Keratinocyte (primary cell): ENCODE results near the gene ZNF426. TPM values are rescaled to one million over a fixed set of nuclear protein-coding genes. Genes with fewer than 3 reads are reported as not detected.
"Not testable (repeated sequence)": the region's sequence is repeated elsewhere in the genome, so short reads cannot be mapped to it uniquely, and the experiment has no call there.

Experiments
- DNase-seq: peaks from one replicate; pipeline ENCODE4 v3.0.0-alpha.2; 2011; ENCODE audit warnings: low read depth, missing footprints, low spot score
- FAIRE-seq: peaks from 2 replicates; lab custom pipeline; 2011; peaks lifted over from hg19 to GRCh38; lab: Jason Lieb, UNC
- H2AFZ ChIP-seq: 2 replicates; pipeline ENCODE4 v1.6.0; 2012; ENCODE audit warnings: low read length, control low read depth, inconsistent platforms; ENCODE audit not compliant: control insufficient read depth
- H3K27ac ChIP-seq: 2 replicates; pipeline ENCODE4 v1.5.1; 2011; ENCODE audit warnings: low read length; ENCODE audit not compliant: control insufficient read depth, insufficient read depth
- H3K27me3 ChIP-seq: 3 replicates; pipeline ENCODE4 v1.6.0; 2011; ENCODE audit warnings: low read length; ENCODE audit not compliant: control insufficient read depth, insufficient read depth; ENCODE audit errors: extremely low read depth
- H3K36me3 ChIP-seq, 2 experiments: 2 replicates in 1 of 2; 3 replicates in 1 of 2; pipeline ENCODE4 v1.5.1; 2011; ENCODE audit warnings: low read length in 2 of 2, mild to moderate bottlenecking in 1 of 2; ENCODE audit not compliant: control insufficient read depth in 2 of 2, insufficient read depth in 2 of 2; ENCODE audit errors: extremely low read depth in 1 of 2
- H3K4me1 ChIP-seq: 3 replicates; pipeline ENCODE4 v1.5.1; 2011; ENCODE audit warnings: low read length; ENCODE audit not compliant: control insufficient read depth, insufficient read depth; ENCODE audit errors: extremely low read depth
- H3K4me2 ChIP-seq: 3 replicates; pipeline ENCODE4 v1.6.0; 2011; ENCODE audit warnings: low read depth, low read length; ENCODE audit not compliant: control insufficient read depth, insufficient read depth; ENCODE audit errors: extremely low read depth
- H3K4me3 ChIP-seq, 3 experiments: fragments of 200-600 bp in 1 of 3; sonication (generic) in 1 of 3; 2 replicates in 2 of 3; 3 replicates in 1 of 3; pipeline ENCODE4 v1.5.1; 2011 to 2016; ENCODE audit warnings: low read length in 3 of 3, mild to moderate bottlenecking in 3 of 3, control low read depth in 2 of 3, inconsistent platforms in 1 of 3, low read depth in 1 of 3, mixed read lengths in 1 of 3, mixed run types in 1 of 3, moderate library complexity in 1 of 3; ENCODE audit not compliant: control insufficient read depth in 2 of 3, insufficient read depth in 2 of 3; ENCODE audit errors: extremely low read depth in 1 of 3
- H3K79me2 ChIP-seq: 2 replicates; pipeline ENCODE4 v1.6.0; 2012; ENCODE audit warnings: low read length; ENCODE audit not compliant: control insufficient read depth, insufficient read depth
- H3K9ac ChIP-seq: 3 replicates; pipeline ENCODE4 v1.6.0; 2011; ENCODE audit warnings: low read length; ENCODE audit not compliant: control insufficient read depth, insufficient read depth; ENCODE audit errors: extremely low read depth
- H3K9me1 ChIP-seq: 3 replicates; pipeline ENCODE4 v1.6.0; 2011; ENCODE audit warnings: low read length; ENCODE audit not compliant: control insufficient read depth, insufficient read depth; ENCODE audit errors: extremely low read depth
- H3K9me3 ChIP-seq: 2 replicates; pipeline ENCODE4 v1.5.1; 2012; ENCODE audit warnings: low read depth, low read length; ENCODE audit not compliant: control insufficient read depth
- H4K20me1 ChIP-seq: 3 replicates; pipeline ENCODE4 v1.6.0; 2011; ENCODE audit warnings: low read length; ENCODE audit not compliant: control insufficient read depth, insufficient read depth; ENCODE audit errors: extremely low read depth
- EZH2 ChIP-seq: IDR thresholded peaks from one replicate; pipeline ENCODE4 v1.6.1; 2012; ENCODE audit warnings: inconsistent platforms, mild to moderate bottlenecking, low read length, moderate library complexity
- dilution Hi-C: fragments of 300-500 bp; cut with MboI; formaldehyde crosslinking; loops from one replicate; pipeline ENCODE4 v1.7.0; 2020; ENCODE audit warnings: low sequenced_read_pairs; ENCODE audit not compliant: extremely low pct_ligation_motif_present
- polyA plus RNA-seq, 5 experiments: library from polyadenylated mRNA; depleted of rRNA in 3 of 5; stranded (reverse) in 3 of 5; stranded (forward) in 1 of 5; unstranded in 1 of 5; fragments of >200 nt; gene quantifications; 1 replicate in 1 of 5; 2 replicates in 3 of 5; 3 replicates in 1 of 5; pipeline versions ENCODE4 v1.2.1 to v1.2.3, GENCODE V29; 2011 to 2012; ENCODE audit warnings: missing spikeins in 2 of 5, low read depth in 1 of 5, low replicate concordance in 1 of 5
- TF ChIP-seq, protein P1 (sequence below), 3 experiments: IDR thresholded peaks in 1 of 3; conservative IDR thresholded peaks in 1 of 3; optimal IDR thresholded peaks in 1 of 3; 2 replicates in 2 of 3; 3 replicates in 1 of 3; pipeline versions ENCODE3 to v1.5.1; 2011; ENCODE audit warnings: low read length in 3 of 3, mild to moderate bottlenecking in 3 of 3, moderate library complexity in 2 of 3, control low read depth in 1 of 3, inconsistent platforms in 1 of 3; ENCODE audit not compliant: insufficient read depth in 2 of 3; ENCODE audit errors: extremely low read depth in 1 of 3

ZNF426 gene
- polyA plus RNA-seq, 1 donor (not counting 4 experiments of a cell fraction or from before 2014, with no cell fraction given) = 12.1 TPM

DNA sequence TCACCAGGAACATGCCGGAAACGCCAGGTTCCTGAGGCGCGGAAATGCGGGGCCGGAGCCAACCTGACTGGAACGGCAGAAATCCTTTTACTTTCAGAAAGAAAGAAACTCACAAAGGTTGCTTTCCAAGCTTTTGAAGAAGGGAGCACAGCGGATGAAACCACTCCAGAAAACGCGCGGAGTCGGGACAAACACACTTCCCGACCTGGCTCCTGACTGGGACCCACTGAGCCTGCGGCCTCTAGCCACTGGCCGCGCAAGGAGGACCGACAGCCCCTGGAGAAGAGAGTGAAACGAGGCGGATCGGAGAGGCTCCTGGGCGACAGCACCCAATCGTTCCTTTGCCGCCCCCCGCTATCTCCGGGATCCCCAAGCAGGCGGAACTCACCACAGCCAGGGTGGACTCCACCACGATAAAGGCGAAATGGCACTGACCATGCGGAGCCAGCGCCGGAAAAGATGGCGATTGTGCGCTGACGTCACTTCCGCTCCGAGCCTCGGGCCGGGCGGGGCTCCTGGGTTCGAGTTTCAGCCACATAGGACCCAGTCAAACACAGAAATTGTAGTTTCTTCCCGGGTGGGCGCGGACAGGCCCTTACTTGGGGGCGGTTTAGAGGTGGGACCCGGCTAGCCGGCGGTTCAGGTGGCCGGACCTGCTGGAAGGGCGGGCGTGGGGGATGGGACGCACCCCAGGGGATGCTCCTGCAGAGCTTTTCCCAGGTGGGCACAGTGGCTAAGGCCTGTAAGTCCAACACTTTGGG is 45.8 kb upstream of the ZNF426 start, which contains the start of gene ZNF121:
TSS of gene ZNF121 (minus strand) at position 432 of the 761 bp plus-strand sequence. CDS start 16,407 bp downstream, outside the sequence.
- Histone ChIP-seq H2AFZ (peak within 1 kb of the TSS; percentile 93), H3K79me2 (peaks cover 50% of the 10 kb centered on the region), H3K36me3 (peaks cover 5 to 10% of the 10 kb centered on the region in 2 experiments), H3K9ac (peak within 1 kb of the TSS; percentile 97), H3K4me2 (peak within 1 kb of the TSS; percentile 65), H3K4me3 (peak within 1 kb of the TSS; percentile 86 to 93 (median 88)), H3K27ac (peak within 1 kb of the TSS; percentile 93), H3K9me1 (no peaks in the 10 kb centered on the region), H3K27me3 (no peaks in the 10 kb centered on the region), H4K20me1 (no peaks in the 10 kb centered on the region), H3K9me3 (peaks cover 3% of the 10 kb centered on the region), H3K4me1 (peaks cover 9% of the 10 kb centered on the region)
- no peak for FAIRE-seq
- dilution Hi-C loops = no loop called here
- peak; percentile 21 for DNase-seq
- no peak for TF ChIP-seq EZH2
- TF ChIP-seq, protein P1, sequence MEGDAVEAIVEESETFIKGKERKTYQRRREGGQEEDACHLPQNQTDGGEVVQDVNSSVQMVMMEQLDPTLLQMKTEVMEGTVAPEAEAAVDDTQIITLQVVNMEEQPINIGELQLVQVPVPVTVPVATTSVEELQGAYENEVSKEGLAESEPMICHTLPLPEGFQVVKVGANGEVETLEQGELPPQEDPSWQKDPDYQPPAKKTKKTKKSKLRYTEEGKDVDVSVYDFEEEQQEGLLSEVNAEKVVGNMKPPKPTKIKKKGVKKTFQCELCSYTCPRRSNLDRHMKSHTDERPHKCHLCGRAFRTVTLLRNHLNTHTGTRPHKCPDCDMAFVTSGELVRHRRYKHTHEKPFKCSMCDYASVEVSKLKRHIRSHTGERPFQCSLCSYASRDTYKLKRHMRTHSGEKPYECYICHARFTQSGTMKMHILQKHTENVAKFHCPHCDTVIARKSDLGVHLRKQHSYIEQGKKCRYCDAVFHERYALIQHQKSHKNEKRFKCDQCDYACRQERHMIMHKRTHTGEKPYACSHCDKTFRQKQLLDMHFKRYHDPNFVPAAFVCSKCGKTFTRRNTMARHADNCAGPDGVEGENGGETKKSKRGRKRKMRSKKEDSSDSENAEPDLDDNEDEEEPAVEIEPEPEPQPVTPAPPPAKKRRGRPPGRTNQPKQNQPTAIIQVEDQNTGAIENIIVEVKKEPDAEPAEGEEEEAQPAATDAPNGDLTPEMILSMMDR (optimal IDR thresholded peaks at IDR 0.05 in 1 of 3, IDR thresholded peaks at IDR 0.05 in 1 of 3, conservative IDR thresholded peaks at IDR 0.05 in 1 of 3; ENCODE audit: extremely low read depth in 1 of 3, insufficient read depth in 2 of 3, low read length in 3 of 3) = no peak

DNA sequence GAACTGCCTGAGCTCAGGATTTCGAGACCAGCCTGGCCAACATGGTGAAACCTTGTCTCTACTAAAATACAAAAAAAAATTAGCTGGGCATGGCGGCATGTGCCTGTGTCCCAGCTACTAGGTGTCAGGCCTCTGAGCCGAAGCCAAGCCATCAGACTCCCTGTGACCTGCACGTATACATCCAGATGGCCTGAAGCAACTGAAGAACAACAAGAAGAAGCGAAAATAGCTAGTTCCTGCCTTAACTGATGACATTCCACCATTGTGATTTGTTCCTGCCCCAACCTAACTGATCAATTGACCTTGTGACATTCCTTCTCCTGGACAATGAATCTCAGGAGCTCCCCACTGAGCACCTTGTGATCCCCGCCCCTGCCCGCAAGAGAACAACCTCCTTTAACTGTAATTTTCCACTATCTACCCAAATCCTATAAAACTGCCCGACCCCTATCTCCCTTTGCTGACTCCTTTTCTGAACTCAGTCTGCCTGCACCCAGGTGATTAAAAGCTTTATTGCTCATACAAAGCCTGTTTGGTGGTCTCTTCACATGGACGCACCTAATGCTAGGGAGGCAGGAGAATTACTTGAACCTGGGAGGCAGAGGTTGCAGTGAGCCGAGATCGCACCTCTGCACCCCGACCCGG is 43.8 kb upstream of the ZNF426 start:
- not testable (repeated sequence) for H3K9ac ChIP-seq

More for the DNA sequence above, 43.8 kb upstream of the ZNF426 start:
- Histone ChIP-seq H3K79me2 (peaks cover 70% of the 10 kb centered on the region), H3K36me3 (peaks cover 7 to 13% of the 10 kb centered on the region in 2 experiments), H3K4me2 (peak overlapping the region; percentile 16)
- FAIRE-seq, H3K9me3 ChIP-seq, dilution Hi-C loops, H3K9me1 ChIP-seq, H2AFZ ChIP-seq, H3K4me1 ChIP-seq, H4K20me1 ChIP-seq, H3K27me3 ChIP-seq, DNase-seq, H3K4me3 ChIP-seq, H3K27ac ChIP-seq: not testable (repeated sequence)
